ENCODE measurements around the gene SCNN1G.

GRCh38 chr16:23147666-23148065 is 34.9 kb upstream of the SCNN1G start:
- TF ChIP-seq KAT7 (CRISPR knock-in tag; IDR thresholded peaks at IDR 0.05; ENCODE audit: borderline replicate concordance) (no peak), HMGXB4 (CRISPR knock-in tag; IDR thresholded peaks at IDR 0.05) (no peak), CREM (CRISPR knock-in tag; IDR thresholded peaks at IDR 0.05) (no peak), NR3C1 (CRISPR knock-in tag; conservative IDR thresholded peaks at IDR 0.05; ENCODE audit: low read depth) (no peak), ELF4 (CRISPR knock-in tag; IDR thresholded peaks at IDR 0.05; ENCODE audit: low read depth) (no peak), TCF7 (CRISPR knock-in tag; IDR thresholded peaks at IDR 0.05; ENCODE audit: low read depth) (no peak), ZNF138 (CRISPR knock-in tag; conservative IDR thresholded peaks at IDR 0.05) (no peak), MLX (CRISPR knock-in tag; IDR thresholded peaks at IDR 0.05) (no peak), TEAD4 (CRISPR knock-in tag; IDR thresholded peaks at IDR 0.05) (no peak), GABPB1 (CRISPR knock-in tag; IDR thresholded peaks at IDR 0.05) (no peak), CREB1 (CRISPR knock-in tag; IDR thresholded peaks at IDR 0.05) (no peak)
- TF ChIP-seq, protein P1, sequence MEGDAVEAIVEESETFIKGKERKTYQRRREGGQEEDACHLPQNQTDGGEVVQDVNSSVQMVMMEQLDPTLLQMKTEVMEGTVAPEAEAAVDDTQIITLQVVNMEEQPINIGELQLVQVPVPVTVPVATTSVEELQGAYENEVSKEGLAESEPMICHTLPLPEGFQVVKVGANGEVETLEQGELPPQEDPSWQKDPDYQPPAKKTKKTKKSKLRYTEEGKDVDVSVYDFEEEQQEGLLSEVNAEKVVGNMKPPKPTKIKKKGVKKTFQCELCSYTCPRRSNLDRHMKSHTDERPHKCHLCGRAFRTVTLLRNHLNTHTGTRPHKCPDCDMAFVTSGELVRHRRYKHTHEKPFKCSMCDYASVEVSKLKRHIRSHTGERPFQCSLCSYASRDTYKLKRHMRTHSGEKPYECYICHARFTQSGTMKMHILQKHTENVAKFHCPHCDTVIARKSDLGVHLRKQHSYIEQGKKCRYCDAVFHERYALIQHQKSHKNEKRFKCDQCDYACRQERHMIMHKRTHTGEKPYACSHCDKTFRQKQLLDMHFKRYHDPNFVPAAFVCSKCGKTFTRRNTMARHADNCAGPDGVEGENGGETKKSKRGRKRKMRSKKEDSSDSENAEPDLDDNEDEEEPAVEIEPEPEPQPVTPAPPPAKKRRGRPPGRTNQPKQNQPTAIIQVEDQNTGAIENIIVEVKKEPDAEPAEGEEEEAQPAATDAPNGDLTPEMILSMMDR (IDR thresholded peaks at IDR 0.05), result no peak

Data from WTC11 (cell line).